SK-N-SH treated with all-trans-retinoic acid at 6 μM for 48 hours (cell line): ENCODE data around the gene CHEK2.

Experiments used
- ARNTL ChIP-seq: fragments of 450-650 bp; formaldehyde crosslinking; IDR thresholded peaks from 2 replicates; pipeline ENCODE4 v1.5.0; 2020; ENCODE audit warnings: low read depth, mild to moderate bottlenecking, moderate library complexity, borderline replicate concordance
- CSRNP3 ChIP-seq: fragments of 250-450 bp; sonication (Bioruptor Pico); IDR thresholded peaks from 2 replicates; pipeline ENCODE4 v1.5.1; 2021; ENCODE audit warnings: mild to moderate bottlenecking, moderate library complexity
- ISL1 ChIP-seq: fragments of 250-450 bp; sonication (Bioruptor Pico); IDR thresholded peaks from 2 replicates; pipeline ENCODE4 v2.1.2; 2022; ENCODE audit warnings: mild to moderate bottlenecking, moderate library complexity
- OSR1 ChIP-seq: fragments of 250-450 bp; sonication (Bioruptor Pico); IDR thresholded peaks from 2 replicates; pipeline ENCODE4 v1.8.0; 2022; ENCODE audit warnings: moderate library complexity, mild to moderate bottlenecking, inconsistent platforms
- PATZ1 ChIP-seq: fragments of 250-450 bp; sonication (Bioruptor Pico); IDR thresholded peaks from 2 replicates; pipeline ENCODE4 v1.8.0; 2020; ENCODE audit warnings: mild to moderate bottlenecking, moderate library complexity, borderline replicate concordance
- RARB ChIP-seq: fragments of 250-450 bp; sonication (Bioruptor Pico); IDR thresholded peaks from 2 replicates; pipeline ENCODE4 v1.8.0; 2021; ENCODE audit warnings: mild to moderate bottlenecking, moderate library complexity
- TCF4 ChIP-seq: fragments of 250-450 bp; sonication (Bioruptor Pico); IDR thresholded peaks from 2 replicates; pipeline ENCODE4 v1.8.0; 2021; ENCODE audit warnings: mild to moderate bottlenecking, moderate library complexity, borderline replicate concordance
- TOX ChIP-seq: fragments of 250-450 bp; sonication (Bioruptor Pico); IDR thresholded peaks from 2 replicates; pipeline ENCODE4 v1.8.0; 2021; ENCODE audit warnings: mild to moderate bottlenecking, moderate library complexity, borderline replicate concordance
- ZFP30 ChIP-seq: fragments of 450-650 bp; formaldehyde crosslinking; IDR thresholded peaks from 2 replicates; pipeline ENCODE4 v1.5.0; 2022; ENCODE audit warnings: mild to moderate bottlenecking, moderate library complexity
- ZNF70 ChIP-seq: fragments of 450-650 bp; formaldehyde crosslinking; IDR thresholded peaks from 2 replicates; pipeline ENCODE4 v1.5.0; 2020; ENCODE audit warnings: mild to moderate bottlenecking, moderate library complexity

GRCh38 chr22:28730179-28730578 lies 11.4 kb downstream of the CHEK2 start:
- no peak for TF ChIP-seq ARNTL (CRISPR knock-in tag)
- TF ChIP-seq ZNF70 (CRISPR knock-in tag): no peak
- TF ChIP-seq OSR1 (CRISPR knock-in tag): no peak
- TF ChIP-seq RARB (CRISPR knock-in tag): no peak
- no peak for TF ChIP-seq PATZ1 (CRISPR knock-in tag)
- TF ChIP-seq TCF4: no peak
- TF ChIP-seq ISL1 (CRISPR knock-in tag): no peak
- TF ChIP-seq ZFP30 (CRISPR knock-in tag): no peak
- TF ChIP-seq TOX (CRISPR knock-in tag): no peak
- TF ChIP-seq CSRNP3 (CRISPR knock-in tag): no peak
